HEK293 (cell line): ENCODE data around the gene SLC25A18.

Experiments used
- CTCF ChIA-PET: fragments of 350-600 bp; formaldehyde crosslinking; extraction: SDS; loops from one replicate; lab custom pipeline; 2021; ENCODE audit warnings: antibody characterized with exemption; lab: Yijun Ruan, JAX
- POLR2A ChIA-PET: fragments of 300-600 bp; formaldehyde crosslinking; extraction: SDS; loops from one replicate; lab custom pipeline; 2020; ENCODE audit warnings: antibody characterized with exemption, inconsistent platforms; lab: Yijun Ruan, JAX
- H3K27ac ChIP-seq: fragments of 200-500 bp; sonication (Bioruptor generic); 2 replicates; pipeline ENCODE4 v1.5.1; 2014; ENCODE audit warnings: low read depth, low read length, control low read depth, inconsistent platforms; ENCODE audit errors: extremely low read depth
- H3K36me3 ChIP-seq, 2 experiments: fragments of 200-500 bp in 1 of 2; sonication (Bioruptor generic) in 1 of 2; 1 replicate in 1 of 2; 2 replicates in 1 of 2; pipeline ENCODE4 v1.5.1; 2014 to 2017; ENCODE audit warnings: inconsistent platforms in 2 of 2, low read length in 2 of 2; ENCODE audit not compliant: control insufficient read depth in 2 of 2, insufficient read depth in 1 of 2
- H3K4me1 ChIP-seq: fragments of 200-500 bp; sonication (Bioruptor generic); 2 replicates; pipeline ENCODE4 v1.5.1; 2014; ENCODE audit warnings: mild to moderate bottlenecking, low read length, inconsistent platforms; ENCODE audit not compliant: control insufficient read depth, insufficient read depth
- H3K4me3 ChIP-seq: 2 replicates; pipeline ENCODE4 v1.5.1; 2011; ENCODE audit warnings: low read depth, mild to moderate bottlenecking, control low read depth, low read length, moderate library complexity
- H3K9me3 ChIP-seq: fragments of 200-500 bp; sonication (Bioruptor generic); 2 replicates; pipeline ENCODE4 v1.5.1; 2014; ENCODE audit warnings: low read depth, low read length, inconsistent platforms; ENCODE audit not compliant: control insufficient read depth, insufficient read depth
- GLI4 ChIP-seq: fragments of 450-650 bp; formaldehyde crosslinking; IDR thresholded peaks from 2 replicates; pipeline ENCODE4 v1.5.1; 2016; ENCODE audit warnings: missing biosample characterization, missing genetic modification characterization
- OSR2 ChIP-seq: fragments of 450-650 bp; formaldehyde crosslinking; IDR thresholded peaks from 2 replicates; pipeline ENCODE4 v1.5.1; 2016; ENCODE audit warnings: missing biosample characterization, missing genetic modification characterization
- RBAK ChIP-seq: fragments of 450-650 bp; formaldehyde crosslinking; IDR thresholded peaks from 2 replicates; pipeline ENCODE4 v1.5.1; 2016; ENCODE audit warnings: missing biosample characterization, missing genetic modification characterization
- YY1 ChIP-seq: fragments of 450-650 bp; formaldehyde crosslinking; IDR thresholded peaks from 2 replicates; pipeline ENCODE4 v1.5.1; 2018; ENCODE audit warnings: missing biosample characterization, missing genetic modification characterization
- ZIC2 ChIP-seq: fragments of 450-650 bp; formaldehyde crosslinking; IDR thresholded peaks from 2 replicates; pipeline ENCODE4 v1.5.1; 2016; ENCODE audit warnings: missing biosample characterization, missing genetic modification characterization
- ZNF114 ChIP-seq: fragments of 450-650 bp; formaldehyde crosslinking; IDR thresholded peaks from 2 replicates; pipeline ENCODE4 v1.5.0; 2017; ENCODE audit warnings: missing biosample characterization, missing genetic modification characterization
- ZNF132 ChIP-seq: fragments of 450-650 bp; formaldehyde crosslinking; IDR thresholded peaks from 2 replicates; pipeline ENCODE4 v1.5.1; 2017; ENCODE audit warnings: missing biosample characterization, missing genetic modification characterization, borderline replicate concordance
- ZNF155 ChIP-seq: fragments of 450-650 bp; formaldehyde crosslinking; IDR thresholded peaks from 2 replicates; pipeline ENCODE4 v1.5.1; 2016; ENCODE audit warnings: missing biosample characterization, missing genetic modification characterization
- ZNF202 ChIP-seq: fragments of 450-650 bp; formaldehyde crosslinking; IDR thresholded peaks from 2 replicates; pipeline ENCODE4 v1.5.1; 2016; ENCODE audit warnings: missing biosample characterization, missing genetic modification characterization, borderline replicate concordance
- ZNF221 ChIP-seq: fragments of 450-650 bp; formaldehyde crosslinking; IDR thresholded peaks from 2 replicates; pipeline ENCODE4 v1.5.1; 2017; ENCODE audit warnings: missing biosample characterization, missing genetic modification characterization, borderline replicate concordance
- ZNF223 ChIP-seq: fragments of 450-650 bp; formaldehyde crosslinking; IDR thresholded peaks from 2 replicates; pipeline ENCODE4 v1.5.1; 2016; ENCODE audit warnings: missing biosample characterization, missing genetic modification characterization
- ZNF26 ChIP-seq: fragments of 450-650 bp; formaldehyde crosslinking; IDR thresholded peaks from 2 replicates; pipeline ENCODE4 v1.5.1; 2016; ENCODE audit warnings: missing biosample characterization, missing genetic modification characterization
- ZNF292 ChIP-seq: fragments of 450-650 bp; formaldehyde crosslinking; IDR thresholded peaks from 2 replicates; pipeline ENCODE4 v1.5.1; 2016; ENCODE audit warnings: low read depth, missing biosample characterization, missing genetic modification characterization, borderline replicate concordance
- ZNF335 ChIP-seq: fragments of 450-650 bp; formaldehyde crosslinking; conservative IDR thresholded peaks from 2 replicates; pipeline ENCODE4 v1.5.1; 2016; ENCODE audit warnings: missing biosample characterization, missing genetic modification characterization
- ZNF341 ChIP-seq: fragments of 450-650 bp; formaldehyde crosslinking; IDR thresholded peaks from 2 replicates; pipeline ENCODE4; 2016; ENCODE audit warnings: low read depth, missing biosample characterization, missing genetic modification characterization
- ZNF354C ChIP-seq: fragments of 450-650 bp; formaldehyde crosslinking; IDR thresholded peaks from 2 replicates; pipeline ENCODE4 v1.5.1; 2016; ENCODE audit warnings: missing biosample characterization, missing genetic modification characterization, low read depth, borderline replicate concordance
- ZNF416 ChIP-seq: fragments of 450-650 bp; formaldehyde crosslinking; IDR thresholded peaks from 2 replicates; pipeline ENCODE4 v1.5.1; 2016; ENCODE audit warnings: missing biosample characterization, missing genetic modification characterization
- ZNF555 ChIP-seq: fragments of 450-650 bp; formaldehyde crosslinking; conservative IDR thresholded peaks from 2 replicates; pipeline ENCODE4 v1.5.1; 2017; ENCODE audit warnings: missing biosample characterization, mild to moderate bottlenecking, missing genetic modification characterization, inconsistent platforms
- ZNF629 ChIP-seq: fragments of 450-650 bp; formaldehyde crosslinking; IDR thresholded peaks from 2 replicates; pipeline ENCODE4 v1.5.1; 2017; ENCODE audit warnings: missing biosample characterization, missing genetic modification characterization
- ZNF660 ChIP-seq: fragments of 450-650 bp; IDR thresholded peaks from 2 replicates; pipeline ENCODE4 v1.5.1; 2018; ENCODE audit warnings: missing biosample characterization, mild to moderate bottlenecking, missing genetic modification characterization
- ZNF707 ChIP-seq: fragments of 450-650 bp; formaldehyde crosslinking; IDR thresholded peaks from 2 replicates; pipeline ENCODE4 v1.5.1; 2016; ENCODE audit warnings: missing biosample characterization, missing genetic modification characterization
- ZNF830 ChIP-seq: fragments of 450-650 bp; IDR thresholded peaks from 2 replicates; pipeline ENCODE4 v1.5.0; 2018; ENCODE audit warnings: missing biosample characterization, missing genetic modification characterization, low read depth, mild to moderate bottlenecking, moderate library complexity
- ZSCAN16 ChIP-seq: fragments of 450-650 bp; formaldehyde crosslinking; IDR thresholded peaks from 2 replicates; pipeline ENCODE4 v1.5.1; 2016; ENCODE audit warnings: missing biosample characterization, missing genetic modification characterization
- TF ChIP-seq, protein P1 (sequence below): fragments of 450-650 bp; formaldehyde crosslinking; IDR thresholded peaks from 2 replicates; pipeline ENCODE4 v1.5.1; 2016; ENCODE audit warnings: missing biosample characterization, missing genetic modification characterization, borderline replicate concordance
- TF ChIP-seq, protein P2 (sequence below): fragments of 450-650 bp; formaldehyde crosslinking; IDR thresholded peaks from 2 replicates; pipeline ENCODE4 v1.5.1; 2016; ENCODE audit warnings: missing biosample characterization, missing genetic modification characterization
- TF ChIP-seq, protein P3 (sequence below): fragments of 450-650 bp; formaldehyde crosslinking; IDR thresholded peaks from 2 replicates; pipeline ENCODE4 v1.5.1; 2017; ENCODE audit warnings: missing biosample characterization, missing genetic modification characterization
- TF ChIP-seq, protein P4 (sequence below): fragments of 450-650 bp; formaldehyde crosslinking; IDR thresholded peaks from 2 replicates; pipeline ENCODE4 v1.5.1; 2016; ENCODE audit warnings: missing biosample characterization, missing genetic modification characterization

Gene SLC25A18

DNA sequence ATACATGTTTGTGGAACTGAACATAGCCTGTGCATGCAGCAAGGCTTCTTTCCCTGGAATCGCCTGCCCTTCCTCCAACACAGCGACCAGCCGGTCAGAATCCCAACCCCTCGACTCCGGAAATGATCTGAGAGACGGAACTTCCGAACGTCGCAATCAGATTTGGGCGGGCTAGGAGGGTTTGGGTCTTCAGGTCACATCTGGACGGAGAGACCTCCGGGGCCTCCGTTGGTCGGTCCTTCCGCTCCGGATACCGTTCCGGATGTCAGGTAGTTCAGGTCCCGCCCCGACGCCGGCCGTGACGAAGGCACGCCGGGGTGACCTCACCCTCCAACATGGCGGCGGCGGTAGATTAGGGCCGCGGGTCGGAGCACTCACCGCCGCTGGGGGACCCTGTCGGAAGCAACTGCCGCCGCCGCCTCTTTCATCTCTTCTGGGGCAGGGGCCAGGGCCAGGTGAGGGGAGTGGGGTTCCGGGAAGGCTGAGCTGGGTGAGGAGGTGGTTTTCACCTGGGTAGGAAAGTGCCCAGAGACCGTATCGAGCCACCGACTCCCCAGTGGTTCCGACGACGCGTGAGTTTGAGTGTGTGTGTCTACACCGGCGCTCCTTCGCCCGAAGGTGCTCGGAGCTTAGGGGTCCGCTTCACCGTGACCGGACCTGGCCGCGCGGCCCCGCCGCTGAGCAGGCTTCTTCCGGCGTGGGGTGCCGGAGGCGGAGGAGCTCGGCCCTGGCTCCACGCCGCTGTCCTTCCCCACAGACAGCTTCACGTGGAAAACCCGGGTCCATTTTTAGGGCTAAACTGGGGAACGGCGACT lies 75.3 kb downstream of the SLC25A18 start, which contains the start of gene BCL2L13:
Gene BCL2L13 (plus strand): TSS at position 326 of the 815 bp plus-strand sequence. CDS start 16,955 bp downstream, outside the sequence.
- Histone ChIP-seq H3K27ac (peak within 1 kb of the TSS; percentile 87), H3K4me1 (0 out of 2 replicates have a peak, but pooled peaks cover 2% of the 10 kb centered on the region), H3K36me3 (no peaks in the 10 kb centered on the region; a peak in 1 of 3 replicates), H3K9me3 (no peaks in the 10 kb centered on the region), H3K4me3 (peak within 1 kb of the TSS; percentile 90)
- ChIA-PET CTCF (interaction anchor here (0.5 to 0.6 kb wide), 3 partner anchors 41 to 437 kb away, joined by 3 read pairs; no protein-coding TSS in a partner anchor), POLR2A (interaction anchor here (0.6 to 1.6 kb wide), 14 partner anchors 9 to 467 kb away, joined by 3 to 8 read pairs (median 4); partner anchors contain the start of genes ATP6V1E1 and PEX26)
- peak; percentile 89 for TF ChIP-seq ZNF335 (tag by site-specific recombination)
- no peak for TF ChIP-seq ZNF555 (tag by site-specific recombination)
- no peak for TF ChIP-seq RBAK
- TF ChIP-seq ZNF223: no peak
- TF ChIP-seq ZNF155: no peak
- TF ChIP-seq ZNF629: peak; percentile 99
- TF ChIP-seq ZNF202 (tag by site-specific recombination): no peak
- no peak for TF ChIP-seq ZNF354C (tag by site-specific recombination)
- 0 out of 2 replicates have a peak, but pooled peaks have one; percentile 20 for TF ChIP-seq OSR2
- TF ChIP-seq ZNF660: 0 out of 2 replicates have a peak, but pooled peaks have one; percentile 31
- no peak for TF ChIP-seq ZNF221 (tag by site-specific recombination)
- TF ChIP-seq ZNF132 (tag by site-specific recombination): no peak
- TF ChIP-seq ZNF830 (tag by site-specific recombination): no peak
- TF ChIP-seq ZNF341 (tag by site-specific recombination): peak; percentile 86
- TF ChIP-seq, protein P1, sequence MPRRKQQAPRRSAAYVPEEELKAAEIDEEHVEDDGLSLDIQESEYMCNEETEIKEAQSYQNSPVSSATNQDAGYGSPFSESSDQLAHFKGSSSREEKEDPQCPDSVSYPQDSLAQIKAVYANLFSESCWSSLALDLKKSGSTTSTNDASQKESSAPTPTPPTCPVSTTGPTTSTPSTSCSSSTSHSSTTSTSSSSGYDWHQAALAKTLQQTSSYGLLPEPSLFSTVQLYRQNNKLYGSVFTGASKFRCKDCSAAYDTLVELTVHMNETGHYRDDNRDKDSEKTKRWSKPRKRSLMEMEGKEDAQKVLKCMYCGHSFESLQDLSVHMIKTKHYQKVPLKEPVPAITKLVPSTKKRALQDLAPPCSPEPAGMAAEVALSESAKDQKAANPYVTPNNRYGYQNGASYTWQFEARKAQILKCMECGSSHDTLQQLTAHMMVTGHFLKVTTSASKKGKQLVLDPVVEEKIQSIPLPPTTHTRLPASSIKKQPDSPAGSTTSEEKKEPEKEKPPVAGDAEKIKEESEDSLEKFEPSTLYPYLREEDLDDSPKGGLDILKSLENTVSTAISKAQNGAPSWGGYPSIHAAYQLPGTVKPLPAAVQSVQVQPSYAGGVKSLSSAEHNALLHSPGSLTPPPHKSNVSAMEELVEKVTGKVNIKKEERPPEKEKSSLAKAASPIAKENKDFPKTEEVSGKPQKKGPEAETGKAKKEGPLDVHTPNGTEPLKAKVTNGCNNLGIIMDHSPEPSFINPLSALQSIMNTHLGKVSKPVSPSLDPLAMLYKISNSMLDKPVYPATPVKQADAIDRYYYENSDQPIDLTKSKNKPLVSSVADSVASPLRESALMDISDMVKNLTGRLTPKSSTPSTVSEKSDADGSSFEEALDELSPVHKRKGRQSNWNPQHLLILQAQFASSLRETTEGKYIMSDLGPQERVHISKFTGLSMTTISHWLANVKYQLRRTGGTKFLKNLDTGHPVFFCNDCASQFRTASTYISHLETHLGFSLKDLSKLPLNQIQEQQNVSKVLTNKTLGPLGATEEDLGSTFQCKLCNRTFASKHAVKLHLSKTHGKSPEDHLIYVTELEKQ: peak; percentile 60; the same call in 1 of the 2 replicates
- TF ChIP-seq ZNF416 (tag by site-specific recombination): no peak
- no peak for TF ChIP-seq ZNF292 (tag by site-specific recombination)
- no peak for TF ChIP-seq ZIC2 (tag by site-specific recombination)
- TF ChIP-seq GLI4 (tag by site-specific recombination): 0 out of 2 replicates have a peak, but pooled peaks have one; percentile 71
- TF ChIP-seq ZSCAN16 (tag by site-specific recombination): no peak; the same call in 1 of the 2 replicates
- TF ChIP-seq, protein P2, sequence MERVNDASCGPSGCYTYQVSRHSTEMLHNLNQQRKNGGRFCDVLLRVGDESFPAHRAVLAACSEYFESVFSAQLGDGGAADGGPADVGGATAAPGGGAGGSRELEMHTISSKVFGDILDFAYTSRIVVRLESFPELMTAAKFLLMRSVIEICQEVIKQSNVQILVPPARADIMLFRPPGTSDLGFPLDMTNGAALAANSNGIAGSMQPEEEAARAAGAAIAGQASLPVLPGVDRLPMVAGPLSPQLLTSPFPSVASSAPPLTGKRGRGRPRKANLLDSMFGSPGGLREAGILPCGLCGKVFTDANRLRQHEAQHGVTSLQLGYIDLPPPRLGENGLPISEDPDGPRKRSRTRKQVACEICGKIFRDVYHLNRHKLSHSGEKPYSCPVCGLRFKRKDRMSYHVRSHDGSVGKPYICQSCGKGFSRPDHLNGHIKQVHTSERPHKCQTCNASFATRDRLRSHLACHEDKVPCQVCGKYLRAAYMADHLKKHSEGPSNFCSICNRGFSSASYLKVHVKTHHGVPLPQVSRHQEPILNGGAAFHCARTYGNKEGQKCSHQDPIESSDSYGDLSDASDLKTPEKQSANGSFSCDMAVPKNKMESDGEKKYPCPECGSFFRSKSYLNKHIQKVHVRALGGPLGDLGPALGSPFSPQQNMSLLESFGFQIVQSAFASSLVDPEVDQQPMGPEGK: peak; percentile 57; the same call in 1 of the 2 replicates
- TF ChIP-seq, protein P3, sequence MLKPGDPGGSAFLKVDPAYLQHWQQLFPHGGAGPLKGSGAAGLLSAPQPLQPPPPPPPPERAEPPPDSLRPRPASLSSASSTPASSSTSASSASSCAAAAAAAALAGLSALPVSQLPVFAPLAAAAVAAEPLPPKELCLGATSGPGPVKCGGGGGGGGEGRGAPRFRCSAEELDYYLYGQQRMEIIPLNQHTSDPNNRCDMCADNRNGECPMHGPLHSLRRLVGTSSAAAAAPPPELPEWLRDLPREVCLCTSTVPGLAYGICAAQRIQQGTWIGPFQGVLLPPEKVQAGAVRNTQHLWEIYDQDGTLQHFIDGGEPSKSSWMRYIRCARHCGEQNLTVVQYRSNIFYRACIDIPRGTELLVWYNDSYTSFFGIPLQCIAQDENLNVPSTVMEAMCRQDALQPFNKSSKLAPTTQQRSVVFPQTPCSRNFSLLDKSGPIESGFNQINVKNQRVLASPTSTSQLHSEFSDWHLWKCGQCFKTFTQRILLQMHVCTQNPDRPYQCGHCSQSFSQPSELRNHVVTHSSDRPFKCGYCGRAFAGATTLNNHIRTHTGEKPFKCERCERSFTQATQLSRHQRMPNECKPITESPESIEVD (tag by site-specific recombination): no peak
- TF ChIP-seq ZNF114 (tag by site-specific recombination): no peak
- TF ChIP-seq ZNF707 (tag by site-specific recombination): no peak
- TF ChIP-seq YY1: peak; percentile 93
- TF ChIP-seq, protein P4, sequence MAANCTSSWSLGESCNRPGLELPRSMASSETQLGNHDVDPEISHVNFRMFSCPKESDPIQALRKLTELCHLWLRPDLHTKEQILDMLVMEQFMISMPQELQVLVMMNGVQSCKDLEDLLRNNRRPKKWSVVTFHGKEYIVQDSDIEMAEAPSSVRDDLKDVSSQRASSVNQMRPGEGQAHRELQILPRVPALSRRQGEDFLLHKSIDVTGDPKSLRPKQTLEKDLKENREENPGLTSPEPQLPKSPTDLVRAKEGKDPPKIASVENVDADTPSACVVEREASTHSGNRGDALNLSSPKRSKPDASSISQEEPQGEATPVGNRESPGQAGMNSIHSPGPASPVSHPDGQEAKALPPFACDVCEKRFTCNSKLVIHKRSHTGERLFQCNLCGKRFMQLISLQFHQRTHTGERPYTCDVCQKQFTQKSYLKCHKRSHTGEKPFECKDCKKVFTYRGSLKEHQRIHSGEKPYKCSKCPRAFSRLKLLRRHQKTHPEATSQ (tag by site-specific recombination): peak; percentile 78; the same call in 1 of the 2 replicates
- TF ChIP-seq ZNF26 (tag by site-specific recombination): no peak
